ENCODE data around the gene ATG10.
A peak's percentile ranks its signal among the peaks of the same experiment; 100 is the strongest.

ATG10 gene

GRCh38 chr5:82278711-82279370 is 307.0 kb downstream of the ATG10 start:
- in situ Hi-C loops (cut with HindIII; ENCODE audit: low sequenced_read_pairs): no loop called here
- TF ChIP-seq, protein P1, sequence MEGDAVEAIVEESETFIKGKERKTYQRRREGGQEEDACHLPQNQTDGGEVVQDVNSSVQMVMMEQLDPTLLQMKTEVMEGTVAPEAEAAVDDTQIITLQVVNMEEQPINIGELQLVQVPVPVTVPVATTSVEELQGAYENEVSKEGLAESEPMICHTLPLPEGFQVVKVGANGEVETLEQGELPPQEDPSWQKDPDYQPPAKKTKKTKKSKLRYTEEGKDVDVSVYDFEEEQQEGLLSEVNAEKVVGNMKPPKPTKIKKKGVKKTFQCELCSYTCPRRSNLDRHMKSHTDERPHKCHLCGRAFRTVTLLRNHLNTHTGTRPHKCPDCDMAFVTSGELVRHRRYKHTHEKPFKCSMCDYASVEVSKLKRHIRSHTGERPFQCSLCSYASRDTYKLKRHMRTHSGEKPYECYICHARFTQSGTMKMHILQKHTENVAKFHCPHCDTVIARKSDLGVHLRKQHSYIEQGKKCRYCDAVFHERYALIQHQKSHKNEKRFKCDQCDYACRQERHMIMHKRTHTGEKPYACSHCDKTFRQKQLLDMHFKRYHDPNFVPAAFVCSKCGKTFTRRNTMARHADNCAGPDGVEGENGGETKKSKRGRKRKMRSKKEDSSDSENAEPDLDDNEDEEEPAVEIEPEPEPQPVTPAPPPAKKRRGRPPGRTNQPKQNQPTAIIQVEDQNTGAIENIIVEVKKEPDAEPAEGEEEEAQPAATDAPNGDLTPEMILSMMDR (IDR thresholded peaks at IDR 0.05; ENCODE audit: low read depth, low read length): no peak

DNA sequence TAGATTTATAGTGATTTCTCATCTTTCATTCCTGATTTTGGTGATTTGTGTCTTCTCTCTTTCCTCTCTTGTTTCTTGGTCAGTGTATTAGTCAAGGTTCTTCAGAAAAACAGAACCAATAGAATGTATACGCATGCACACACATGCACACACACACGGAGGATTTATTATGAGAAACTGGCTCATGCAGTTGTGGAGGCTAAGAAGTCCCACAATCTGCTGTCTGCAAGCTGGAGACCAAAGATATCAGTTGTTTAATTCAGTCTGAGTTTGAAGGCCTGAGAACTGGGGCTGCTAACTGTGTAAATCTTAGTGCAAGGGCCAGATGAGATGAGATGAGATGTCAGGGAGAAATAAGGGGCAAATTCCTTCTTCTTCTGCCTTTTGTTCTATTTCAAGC is 312.1 kb downstream of the ATG10 start:
- no peak overlapping the region for H3K4me3 ChIP-seq (ENCODE audit: low read depth, low read length)
- in situ Hi-C loops (cut with HindIII; ENCODE audit: low sequenced_read_pairs): no loop called here
- TF ChIP-seq, protein P1 (IDR thresholded peaks at IDR 0.05; ENCODE audit: low read depth, low read length): no peak
- DNase-seq (ENCODE audit: low read depth, low spot score): no peak

More at GRCh38 chr5:82278711-82279370, 307.0 kb downstream of the ATG10 start:
- no peak for DNase-seq (ENCODE audit: low read depth, low spot score)
- H3K4me3 ChIP-seq (ENCODE audit: low read depth, low read length): peak overlapping the region; percentile 99

DNA sequence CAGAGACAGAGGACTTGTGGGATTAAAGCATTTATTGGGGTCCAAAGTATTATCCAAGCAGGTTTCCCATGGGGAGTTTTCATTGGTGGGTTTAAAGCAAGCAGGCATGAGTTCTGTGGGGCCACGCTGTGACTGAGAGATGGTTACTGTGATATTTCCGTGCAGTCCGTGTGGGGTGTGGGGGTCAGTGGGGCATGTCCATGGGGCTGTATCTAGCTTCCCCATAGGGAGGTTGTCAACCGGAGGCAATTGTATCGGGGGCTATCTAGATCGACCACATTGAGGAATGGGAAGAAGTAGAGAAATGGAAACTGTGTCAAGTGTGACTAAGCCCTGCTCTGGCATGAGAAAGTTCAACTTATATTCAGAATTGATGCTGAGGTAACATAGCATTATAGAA is 313.4 kb downstream of the ATG10 start:
- TF ChIP-seq, protein P1 (IDR thresholded peaks at IDR 0.05; ENCODE audit: low read depth, low read length): no peak
- H3K4me3 ChIP-seq (ENCODE audit: low read depth, low read length): no peak overlapping the region
- in situ Hi-C loops (cut with HindIII; ENCODE audit: low sequenced_read_pairs): no loop called here
- no peak for DNase-seq (ENCODE audit: low read depth, low spot score)

GRCh38 chr5:82287625-82288024 is 315.8 kb downstream of the ATG10 start:
- H3K4me3 ChIP-seq (ENCODE audit: low read depth, low read length): no peak overlapping the region
- TF ChIP-seq, protein P1 (IDR thresholded peaks at IDR 0.05; ENCODE audit: low read depth, low read length): no peak
- no peak for DNase-seq (ENCODE audit: low read depth, low spot score)
- in situ Hi-C loops (cut with HindIII; ENCODE audit: low sequenced_read_pairs): no loop called here

DNA sequence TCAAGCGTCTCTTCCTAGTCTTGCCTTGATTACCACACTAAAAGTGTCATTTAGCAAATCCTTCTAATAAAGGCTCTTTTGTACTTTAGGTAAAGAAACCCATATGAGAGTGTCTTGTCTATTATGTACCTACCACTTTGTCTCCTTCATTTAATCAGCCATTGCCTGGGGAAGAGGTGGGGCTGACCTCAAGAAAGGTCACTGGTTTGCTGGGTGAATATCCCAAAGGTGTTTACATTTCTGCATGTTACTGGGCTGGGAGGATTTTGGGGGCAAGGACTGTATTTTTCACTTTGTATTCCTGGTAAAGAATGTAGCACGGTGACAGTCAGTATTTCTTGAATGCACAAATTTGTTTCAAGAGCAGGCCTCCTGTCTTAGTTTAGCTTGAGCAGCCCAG is 318.2 kb downstream of the ATG10 start:
- in situ Hi-C loops (cut with HindIII; ENCODE audit: low sequenced_read_pairs): no loop called here
- TF ChIP-seq, protein P1 (IDR thresholded peaks at IDR 0.05; ENCODE audit: low read depth, low read length): no peak
- DNase-seq (ENCODE audit: low read depth, low spot score): no peak

GRCh38 chr5:82290908-82291307 is 319.1 kb downstream of the ATG10 start:
- TF ChIP-seq, protein P1 (IDR thresholded peaks at IDR 0.05; ENCODE audit: low read depth, low read length): no peak
- in situ Hi-C loops (cut with HindIII; ENCODE audit: low sequenced_read_pairs): no loop called here
- H3K4me3 ChIP-seq (ENCODE audit: low read depth, low read length): no peak overlapping the region
- no peak for DNase-seq (ENCODE audit: low read depth, low spot score)

More for the DNA sequence above, 318.2 kb downstream of the ATG10 start:
- H3K4me3 ChIP-seq (ENCODE audit: low read depth, low read length): no peak overlapping the region

Measured in astrocyte of the spinal cord (primary cell).